Effector memory CD8-positive, alpha-beta T cell (primary cell): ENCODE results near the gene TMEM245.

Source experiments
- ATAC-seq: fragments of 150-1000 bp; cut with Tn5 transposase; replicated peaks from 2 replicates; pipeline ENCODE4 v1.10.0; 2021; ENCODE audit warnings: mild to moderate bottlenecking, moderate library complexity
- DNase-seq, 3 experiments: peaks; one replicate each; pipeline ENCODE4 v3.0.0; 2021
- H3K27ac Mint-ChIP-seq, 2 donors: one replicate each; pipeline ENCODE4 v1.8.0; 2022; ENCODE audit warnings: mild to moderate bottlenecking in 2 of 2, mixed read lengths in 2 of 2, moderate library complexity in 2 of 2
- H3K27me3 Mint-ChIP-seq, 2 donors: one replicate each; pipeline ENCODE4 v1.8.0; 2022; ENCODE audit warnings: mixed read lengths in 2 of 2
- H3K36me3 Mint-ChIP-seq: one replicate; pipeline ENCODE4 v1.8.0; 2022; ENCODE audit warnings: mild to moderate bottlenecking, moderate library complexity, mixed read lengths; ENCODE audit not compliant: insufficient read depth
- H3K4me1 Mint-ChIP-seq, 2 donors: one replicate each; pipeline ENCODE4 v1.8.0; 2022; ENCODE audit warnings: low read depth in 2 of 2, mixed read lengths in 2 of 2
- H3K4me3 Mint-ChIP-seq, 2 donors: one replicate each; pipeline ENCODE4 v1.8.0; 2022; ENCODE audit warnings: mild to moderate bottlenecking in 2 of 2, mixed read lengths in 2 of 2, moderate library complexity in 2 of 2
- H3K9me3 Mint-ChIP-seq, 2 donors: one replicate each; pipeline ENCODE4 v1.8.0; 2022; ENCODE audit warnings: mixed read lengths in 2 of 2

TMEM245 gene

DNA sequence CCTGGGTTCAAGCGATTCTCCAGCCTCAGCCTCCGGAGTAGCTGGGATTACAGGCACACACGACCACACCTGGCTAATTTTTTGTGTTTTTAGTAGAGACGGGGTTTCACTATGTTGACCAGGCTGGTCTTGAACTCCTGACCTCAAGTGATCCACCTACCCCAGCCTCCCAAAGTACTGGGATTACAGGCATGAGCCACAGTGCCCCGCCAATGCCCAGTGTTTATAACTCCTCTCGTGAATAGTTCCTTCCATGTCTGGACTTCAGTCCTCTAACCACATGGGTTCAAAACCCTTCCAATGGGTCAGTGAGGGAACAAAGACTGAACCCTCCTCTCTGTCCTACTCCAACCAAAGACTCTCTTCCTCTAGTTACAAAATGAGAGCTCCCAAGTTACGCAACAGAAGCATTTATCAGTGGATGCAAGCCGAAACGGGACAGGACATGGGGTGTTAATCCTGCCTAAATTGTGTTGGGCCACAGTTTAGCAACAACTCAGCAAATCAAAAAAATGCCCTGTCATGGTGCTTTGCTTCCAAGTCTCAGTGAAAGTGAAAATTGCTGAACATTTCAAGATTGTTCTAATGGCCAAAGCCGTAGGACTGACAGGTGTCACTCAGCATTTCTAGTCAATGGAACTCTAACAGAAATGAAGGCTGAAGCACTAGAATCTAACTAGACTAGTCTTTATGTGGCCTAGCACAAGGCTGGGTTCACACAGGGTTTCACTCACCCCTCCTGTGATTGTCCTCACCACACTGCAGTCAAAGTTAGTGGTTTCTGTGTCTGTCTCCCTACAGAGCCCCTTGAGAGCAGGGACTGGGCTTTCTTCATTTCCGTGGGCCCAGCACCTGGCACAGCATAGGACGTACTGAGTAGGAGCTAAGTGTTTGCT, 3.2 kb upstream of the TMEM245 start:
- Mint-ChIP-seq H3K27me3 (peaks cover 0 to 12% of the 10 kb centered on the region in 2 donors), H3K9me3 (no peaks in the 10 kb centered on the region), H3K4me3 (no peak overlapping the region), H3K27ac (no peak overlapping the region), H3K36me3 (peaks cover 5% of the 10 kb centered on the region), H3K4me1 (peaks cover 10 to 14% of the 10 kb centered on the region in 2 donors)
- ATAC-seq (no peak), DNase-seq (no peak)

- ATAC-seq (no peak), DNase-seq (no peak)
- Mint-ChIP-seq H3K27ac (no peak overlapping the region), H3K36me3 (peaks cover 5% of the 10 kb centered on the region), H3K27me3 (peaks cover 0 to 12% of the 10 kb centered on the region in 2 donors), H3K4me3 (no peak overlapping the region), H3K9me3 (no peaks in the 10 kb centered on the region), H3K4me1 (peaks cover 24 to 31% of the 10 kb centered on the region in 2 donors)
Observed at GRCh38 chr9:109121232-109121796, 1.6 kb upstream of the TMEM245 start.

DNA sequence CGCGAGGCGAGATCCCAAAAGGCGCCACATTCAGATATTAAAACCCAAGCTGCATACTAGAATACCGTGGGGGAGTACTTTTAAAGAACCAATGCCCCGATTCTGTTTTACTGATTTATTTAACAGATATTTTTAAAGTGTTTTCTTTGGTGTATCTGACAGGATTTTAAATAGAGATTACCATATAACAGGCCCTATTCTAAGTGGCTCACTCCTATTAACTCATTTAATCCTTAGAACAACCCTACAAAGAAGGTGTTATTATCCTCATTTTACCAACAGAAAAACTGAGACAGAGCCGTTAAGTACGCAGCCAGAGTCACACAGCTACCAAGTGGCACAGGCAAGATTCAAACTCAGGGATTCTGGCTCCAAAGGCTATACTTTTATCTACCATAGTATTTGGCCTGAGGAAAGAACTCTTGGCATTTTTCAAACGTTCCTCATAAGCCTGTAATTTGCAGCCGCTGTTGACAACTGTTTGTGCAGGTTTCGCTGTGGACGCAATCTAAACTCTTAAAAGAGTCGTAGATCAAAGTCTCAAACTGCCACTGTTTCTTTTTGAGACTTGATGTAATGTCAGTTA, 550 bp upstream of the TMEM245 start:
- Mint-ChIP-seq H3K9me3 (no peaks in the 10 kb centered on the region), H3K27ac (no peak overlapping the region), H3K27me3 (peaks cover 0 to 11% of the 10 kb centered on the region in 2 donors), H3K4me3 (peak overlapping the region; percentile 89), H3K4me1 (peaks cover 30 to 39% of the 10 kb centered on the region in 2 donors), H3K36me3 (peaks cover 5% of the 10 kb centered on the region)
- no peak for DNase-seq
- no peak for ATAC-seq

DNA sequence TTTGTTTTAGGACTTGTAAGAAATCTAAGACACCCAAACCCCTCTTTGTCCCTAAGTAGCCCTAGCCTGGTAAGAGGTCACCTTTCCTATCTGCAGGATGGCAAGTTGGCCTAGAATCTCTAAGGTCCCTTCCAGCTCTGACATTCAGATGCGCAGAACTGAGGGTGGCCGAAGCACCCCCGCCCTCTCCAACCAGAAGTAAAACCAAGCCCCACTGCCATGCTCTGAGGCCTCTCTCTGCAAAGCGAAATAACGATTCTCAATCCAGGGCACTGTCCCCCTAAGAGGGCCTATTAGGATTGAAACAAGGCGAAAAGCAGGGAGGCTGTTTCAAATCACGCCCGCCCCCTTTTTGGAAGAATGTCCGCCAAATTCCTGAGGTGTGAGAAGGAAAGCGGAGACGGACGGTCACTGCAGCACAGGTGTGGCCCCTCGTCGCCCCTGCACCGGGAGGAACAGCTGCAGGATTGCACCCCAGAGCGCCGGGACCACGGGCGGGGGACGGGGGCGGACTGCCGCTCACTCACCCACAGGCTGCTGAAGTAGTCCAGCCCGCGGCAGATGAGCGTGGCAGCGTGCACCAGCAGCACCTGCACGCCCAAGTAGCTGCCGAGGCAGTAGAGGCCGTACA, 824 bp downstream of the TMEM245 start:
- no peak for DNase-seq
- Mint-ChIP-seq H3K4me1 (peaks cover 42 to 53% of the 10 kb centered on the region in 2 donors), H3K4me3 (peak overlapping the region; percentile 89)

GRCh38 chr9:109117856-109118807, 1.6 kb downstream of the TMEM245 start:
- no peaks in the 10 kb centered on the region for H3K9me3 Mint-ChIP-seq
- H3K27me3 Mint-ChIP-seq = no peaks in the 10 kb centered on the region
- peak overlapping the region; percentile 85 to 90 for H3K27ac Mint-ChIP-seq
- no peak for DNase-seq
- H3K4me3 Mint-ChIP-seq = peak overlapping the region; percentile 89
- H3K36me3 Mint-ChIP-seq = peaks cover 10% of the 10 kb centered on the region
- peaks cover 48 to 61% of the 10 kb centered on the region in 2 donors for H3K4me1 Mint-ChIP-seq
- ATAC-seq = no peak

More for the DNA sequence above, 824 bp downstream of the TMEM245 start:
- H3K36me3 Mint-ChIP-seq = peaks cover 10% of the 10 kb centered on the region
- H3K9me3 Mint-ChIP-seq = no peaks in the 10 kb centered on the region
- peak overlapping the region; percentile 85 to 90 for H3K27ac Mint-ChIP-seq
- no peak for ATAC-seq
- no peaks in the 10 kb centered on the region for H3K27me3 Mint-ChIP-seq

- ATAC-seq (no peak), DNase-seq (no peak)
- Mint-ChIP-seq H3K9me3 (no peaks in the 10 kb centered on the region), H3K27ac (peak overlapping the region in 1 of 2 donors; percentile 17), H3K36me3 (peaks cover 10% of the 10 kb centered on the region), H3K4me1 (peaks cover 50 to 78% of the 10 kb centered on the region in 2 donors), H3K4me3 (peak overlapping the region; percentile 29 to 89), H3K27me3 (no peaks in the 10 kb centered on the region)
Observed at GRCh38 chr9:109115931-109116526, 3.7 kb downstream of the TMEM245 start.

GRCh38 chr9:109114670-109115069, 5.1 kb downstream of the TMEM245 start:
- ATAC-seq (no peak), DNase-seq (no peak)
- H3K9me3 Mint-ChIP-seq = no peaks in the 10 kb centered on the region
- peak overlapping the region; percentile 19 to 43 for H3K4me3 Mint-ChIP-seq
- peaks cover 10% of the 10 kb centered on the region for H3K36me3 Mint-ChIP-seq
- H3K4me1 Mint-ChIP-seq = peaks cover 58 to 86% of the 10 kb centered on the region in 2 donors
- no peaks in the 10 kb centered on the region for H3K27me3 Mint-ChIP-seq
- peak overlapping the region in 1 of 2 donors; percentile 67 for H3K27ac Mint-ChIP-seq

DNA sequence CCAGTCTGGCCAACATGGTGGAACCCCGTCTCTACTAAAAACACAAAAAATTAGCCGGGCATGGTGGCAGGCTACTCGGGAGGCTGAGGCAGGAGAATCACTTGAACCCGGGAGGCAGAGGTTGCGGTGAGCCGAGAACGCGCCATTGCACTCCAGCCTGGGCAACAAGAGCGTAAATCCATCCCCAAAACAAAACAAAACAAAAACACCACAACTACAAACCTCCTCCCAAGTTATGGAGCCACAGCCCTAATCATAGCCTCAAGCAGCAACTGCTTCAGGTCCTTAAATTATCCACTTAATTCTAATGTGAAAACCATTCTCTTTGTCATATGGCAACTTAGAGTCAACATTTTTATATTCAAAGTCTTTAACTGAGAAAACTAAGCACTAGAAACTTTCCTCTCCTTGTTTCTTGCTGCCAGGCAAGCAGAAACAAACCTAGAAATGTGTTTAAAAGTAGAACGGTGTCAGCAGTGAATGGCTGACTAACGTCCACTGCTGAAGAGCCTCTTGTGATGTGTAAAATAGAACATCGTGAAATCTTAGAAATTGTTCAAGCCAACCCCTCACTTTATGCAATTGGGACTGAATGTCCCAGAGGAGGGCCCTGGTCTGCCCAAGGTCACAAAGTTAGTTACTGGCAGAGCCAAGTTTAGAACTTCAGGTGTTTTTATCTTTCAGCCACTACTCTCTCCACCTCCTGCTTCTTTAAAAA, 5.7 kb downstream of the TMEM245 start:
- ATAC-seq = no peak
- Mint-ChIP-seq H3K4me3 (peak overlapping the region; percentile 19 to 43), H3K4me1 (peaks cover 61 to 89% of the 10 kb centered on the region in 2 donors), H3K36me3 (peaks cover 10% of the 10 kb centered on the region), H3K27me3 (no peaks in the 10 kb centered on the region), H3K27ac (peak overlapping the region; percentile 6 to 56), H3K9me3 (no peaks in the 10 kb centered on the region)
- no peak for DNase-seq

GRCh38 chr9:109113254-109113653, 6.5 kb downstream of the TMEM245 start:
- peak overlapping the region in 1 of 2 donors; percentile 56 for H3K27ac Mint-ChIP-seq
- DNase-seq (no peak), ATAC-seq (no peak)
- H3K4me3 Mint-ChIP-seq = no peak overlapping the region
- H3K36me3 Mint-ChIP-seq = peaks cover 8% of the 10 kb centered on the region
- H3K9me3 Mint-ChIP-seq = no peaks in the 10 kb centered on the region
- peaks cover 60 to 89% of the 10 kb centered on the region in 2 donors for H3K4me1 Mint-ChIP-seq
- H3K27me3 Mint-ChIP-seq = no peaks in the 10 kb centered on the region

DNA sequence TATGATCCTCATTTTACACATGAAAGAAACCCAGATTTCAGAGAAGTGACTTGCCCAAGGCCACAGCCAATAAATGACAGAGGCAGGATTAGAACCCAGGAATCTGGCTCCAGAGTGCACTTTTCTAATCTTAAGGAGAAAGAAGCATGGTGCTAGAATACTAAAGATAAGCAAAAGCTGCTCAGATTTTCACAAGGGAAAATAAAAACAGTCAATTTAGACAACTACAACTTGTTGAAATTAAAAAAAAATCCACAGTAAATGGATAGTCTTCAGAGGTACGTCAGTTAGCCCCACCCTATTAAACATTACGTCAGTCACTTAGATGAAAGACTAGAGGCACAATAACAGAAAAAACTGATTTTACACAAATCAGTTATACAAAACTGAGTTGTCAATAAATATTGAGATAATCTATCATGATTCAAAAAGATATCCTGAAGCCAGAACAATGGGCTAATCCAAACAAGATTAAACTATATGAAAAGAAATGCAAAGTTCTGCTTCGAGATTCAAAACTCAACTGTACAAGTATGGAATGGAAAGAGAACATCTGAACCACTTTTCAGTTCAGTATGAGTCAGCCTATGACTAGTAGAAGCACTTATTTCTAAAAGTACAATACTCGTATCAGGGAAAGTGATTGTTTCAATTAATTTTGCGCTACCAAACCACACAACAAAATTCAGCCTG, 9.3 kb downstream of the TMEM245 start:
- H3K36me3 Mint-ChIP-seq = peaks cover 9% of the 10 kb centered on the region
- H3K27ac Mint-ChIP-seq = peak overlapping the region; percentile 62 to 91
- H3K4me3 Mint-ChIP-seq = peak overlapping the region; percentile 61 to 68
- H3K9me3 Mint-ChIP-seq = no peaks in the 10 kb centered on the region
- H3K27me3 Mint-ChIP-seq = no peaks in the 10 kb centered on the region
- peak; percentile 75 for ATAC-seq
- H3K4me1 Mint-ChIP-seq = peaks cover 49 to 74% of the 10 kb centered on the region in 2 donors
- DNase-seq = no peak

DNA sequence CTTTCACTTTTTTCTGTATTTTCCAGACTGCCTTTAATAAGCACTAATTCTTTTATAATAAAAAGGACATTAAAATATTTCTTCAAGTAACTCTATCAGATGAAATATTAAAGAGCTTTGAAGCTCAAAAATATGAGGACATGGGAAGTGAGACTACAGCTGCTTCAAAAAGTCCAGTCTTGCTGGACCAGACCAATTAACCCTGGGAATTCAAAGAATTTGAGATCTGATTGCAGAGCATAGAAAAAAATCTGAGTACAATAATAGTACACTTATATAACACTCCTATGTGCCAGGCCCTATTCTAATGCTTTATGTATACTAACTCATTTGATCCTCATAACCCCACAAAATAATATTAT, 9.8 kb downstream of the TMEM245 start:
- Mint-ChIP-seq H3K27me3 (no peaks in the 10 kb centered on the region), H3K9me3 (no peaks in the 10 kb centered on the region), H3K36me3 (peaks cover 7% of the 10 kb centered on the region), H3K27ac (peak overlapping the region; percentile 62 to 91), H3K4me1 (peaks cover 46 to 69% of the 10 kb centered on the region in 2 donors), H3K4me3 (peak overlapping the region; percentile 61 to 68)
- no peak for ATAC-seq
- DNase-seq = no peak
